M059J (cell line): Measurements from ENCODE around the gene MYL1. TPM values are rescaled to one million over a fixed set of nuclear protein-coding genes. Genes with fewer than 3 reads are reported as not detected.

ENCODE experiments used
- DNase-seq: peaks from one replicate; pipeline ENCODE4 v3.0.0-alpha.2; 2012; ENCODE audit warnings: low read depth
- total RNA-seq: library from RNA; depleted of rRNA; stranded (reverse); fragments of >200 nt; shearing (Covaris generic); gene quantifications from 2 replicates; pipeline ENCODE4 v1.2.3, GENCODE V29; 2014; rRNA removed

Gene MYL1
- total RNA-seq = not detected in 2 replicates

GRCh38 chr2:210315015-210315788 lies at the start of gene MYL1:
MYL1 (minus strand) TSS chr2:210315174; CDS start chr2:210315042, 132 bp downstream.
- DNase-seq = no peak

GRCh38 chr2:210363876-210364275 lies 48.9 kb upstream of the MYL1 start:
- no peak for DNase-seq

GRCh38 chr2:210363261-210363660 lies 48.3 kb upstream of the MYL1 start:
- peak; percentile 0 for DNase-seq

GRCh38 chr2:210360412-210360811 lies 45.4 kb upstream of the MYL1 start:
- no peak for DNase-seq

- DNase-seq = no peak
Observed at GRCh38 chr2:210356944-210357343, 42.0 kb upstream of the MYL1 start.

GRCh38 chr2:210337159-210337558 lies 22.2 kb upstream of the MYL1 start:
- no peak for DNase-seq

GRCh38 chr2:210324906-210325305 lies 9.9 kb upstream of the MYL1 start:
- DNase-seq = no peak

- DNase-seq = no peak
Observed at GRCh38 chr2:210324458-210324857, 9.5 kb upstream of the MYL1 start.

- DNase-seq = no peak
Observed at GRCh38 chr2:210323003-210323402, 8.0 kb upstream of the MYL1 start.

- no peak for DNase-seq
Observed at GRCh38 chr2:210318891-210319290, 3.9 kb upstream of the MYL1 start.

- DNase-seq = no peak
Observed at GRCh38 chr2:210318486-210318885, 3.5 kb upstream of the MYL1 start.

- DNase-seq = no peak
Observed at GRCh38 chr2:210310550-210310949, 4.4 kb downstream of the MYL1 start.

GRCh38 chr2:210309548-210310233 lies 5.3 kb downstream of the MYL1 start:
- DNase-seq = no peak

- no peak for DNase-seq
Observed at GRCh38 chr2:210303498-210303897, 11.5 kb downstream of the MYL1 start.

GRCh38 chr2:210302326-210302725 lies 12.6 kb downstream of the MYL1 start:
- no peak for DNase-seq

GRCh38 chr2:210299866-210300373 lies 15.1 kb downstream of the MYL1 start:
- DNase-seq = no peak

GRCh38 chr2:210288408-210288807 lies 26.6 kb downstream of the MYL1 start:
- no peak for DNase-seq

GRCh38 chr2:210287301-210287700 lies 27.7 kb downstream of the MYL1 start:
- no peak for DNase-seq

GRCh38 chr2:210286123-210286680 lies 28.8 kb downstream of the MYL1 start:
- DNase-seq = no peak

- DNase-seq = no peak
Observed at GRCh38 chr2:210277133-210277532, 37.8 kb downstream of the MYL1 start.

GRCh38 chr2:210271300-210271699 lies 43.7 kb downstream of the MYL1 start:
- no peak for DNase-seq

- DNase-seq = no peak
Observed at GRCh38 chr2:210269148-210269547, 45.8 kb downstream of the MYL1 start.

GRCh38 chr2:210268281-210268680 lies 46.7 kb downstream of the MYL1 start:
- DNase-seq = no peak
